GM12878 (cell line): Measurements from ENCODE around the gene DNAJC5. TPM values are rescaled to one million over a fixed set of nuclear protein-coding genes. Genes with fewer than 3 reads are reported as not detected.

Experiments used
- ATF7 ChIP-seq: fragments of 450-650 bp; IDR thresholded peaks from 2 replicates; pipeline ENCODE4 v1.6.1; 2016; ENCODE audit warnings: low read depth, mild to moderate bottlenecking
- BRCA1 ChIP-seq: IDR thresholded peaks from 2 replicates; pipeline ENCODE4 v1.6.1; 2011; ENCODE audit warnings: low read depth, low read length, improper control_type of control experiment
- CBFB ChIP-seq: IDR thresholded peaks from 2 replicates; pipeline ENCODE4 v1.6.1; 2016; ENCODE audit warnings: antibody characterized with exemption, low read depth
- CREM ChIP-seq: IDR thresholded peaks from 2 replicates; pipeline ENCODE4 v1.6.1; 2014; ENCODE audit warnings: antibody characterized with exemption, low read depth
- HDAC6 ChIP-seq: fragments of 200-600 bp; sonication (generic); IDR thresholded peaks from one replicate; pipeline ENCODE4 v1.8.0; 2017; ENCODE audit warnings: antibody characterized with exemption; ENCODE audit not compliant: unreplicated experiment
- KLF5 ChIP-seq: fragments of 450-650 bp; IDR thresholded peaks from 2 replicates; pipeline ENCODE4 v1.6.1; 2014; ENCODE audit warnings: mild to moderate bottlenecking; ENCODE audit not compliant: partially characterized antibody
- MEF2A ChIP-seq: IDR thresholded peaks from 2 replicates; pipeline ENCODE4 v1.6.1; 2011; ENCODE audit warnings: low read depth, mild to moderate bottlenecking, low read length, moderate library complexity; ENCODE audit not compliant: insufficient read depth
- NFXL1 ChIP-seq: fragments of 450-650 bp; IDR thresholded peaks from 2 replicates; pipeline ENCODE4 v1.6.1; 2017; ENCODE audit warnings: antibody characterized with exemption, mild to moderate bottlenecking, borderline replicate concordance
- POLR2A ChIP-seq: IDR thresholded peaks from 2 replicates; pipeline ENCODE4 v1.6.1; 2011; ENCODE audit warnings: low read depth, mild to moderate bottlenecking, low read length
- POLR2AphosphoS2 ChIP-seq: IDR thresholded peaks from 2 replicates; pipeline ENCODE4 v1.6.1; 2011; ENCODE audit warnings: low read depth, mild to moderate bottlenecking, low read length, improper control_type of control experiment, moderate library complexity
- RFX5 ChIP-seq: IDR thresholded peaks from 2 replicates; pipeline ENCODE4 v1.6.1; 2011; ENCODE audit warnings: low read depth, low read length, improper control_type of control experiment
- SIN3A ChIP-seq: IDR thresholded peaks from 2 replicates; pipeline ENCODE4 v1.6.1; 2012; ENCODE audit warnings: low read depth, low read length, improper control_type of control experiment
- SP1 ChIP-seq: IDR thresholded peaks from one replicate; pipeline ENCODE4 v1.6.1; 2011; ENCODE audit warnings: low read depth, low read length
- SPI1 ChIP-seq: IDR thresholded peaks from 2 replicates; pipeline ENCODE4 v1.6.1; 2011; ENCODE audit warnings: low read depth, mild to moderate bottlenecking, low read length, moderate library complexity, borderline replicate concordance; ENCODE audit not compliant: insufficient read depth
- SREBF2 ChIP-seq: IDR thresholded peaks from 2 replicates; pipeline ENCODE4 v1.6.1; 2012; ENCODE audit warnings: mild to moderate bottlenecking, low read length
- STAT1 ChIP-seq: fragments of 450-650 bp; conservative IDR thresholded peaks from 2 replicates; pipeline ENCODE4 v1.6.1; 2014; ENCODE audit warnings: antibody characterized with exemption, mild to moderate bottlenecking
- TARDBP ChIP-seq: IDR thresholded peaks from 2 replicates; pipeline ENCODE4 v1.6.1; 2016; ENCODE audit warnings: borderline replicate concordance
- YY1 ChIP-seq: IDR thresholded peaks from 2 replicates; pipeline ENCODE4 v1.6.1; 2011; ENCODE audit warnings: low read depth, mild to moderate bottlenecking, low read length
- ZNF24 ChIP-seq: fragments of 450-650 bp; IDR thresholded peaks from 2 replicates; pipeline ENCODE4 v1.6.1; 2017; ENCODE audit warnings: antibody characterized with exemption, mild to moderate bottlenecking
- polyA plus RNA-seq, 11 experiments: library from polyadenylated mRNA; depleted of rRNA in 4 of 11; unstranded in 6 of 11; stranded (reverse) in 5 of 11; fragments of >200 nt; fragmentation: Nextera tagmentation in 4 of 11; fragmentation: Illumina TruSeq in 1 of 11; extraction: Ambion mirVana in 4 of 11; extraction: Trizol in 1 of 11; gene quantifications; 1 replicate in 1 of 11; 2 replicates in 10 of 11; pipeline versions ENCODE4 v1.2.1 to v1.2.3, GENCODE V29; 2011 to 2016; ENCODE audit warnings: inconsistent platforms in 2 of 11, missing spikeins in 2 of 11, low read depth in 1 of 11
- total RNA-seq, 4 experiments: library from RNA; depleted of rRNA in 3 of 4; stranded (reverse); fragments of >200 nt in 3 of 4; fragmentation: Illumina TruSeq in 1 of 4; extraction: Trizol in 1 of 4; gene quantifications; 2 replicates each; pipeline versions ENCODE4 v1.2.1 to v1.2.3, GENCODE V29; 2013 to 2021
- TF ChIP-seq, protein P1 (sequence below): fragments of 450-650 bp; IDR thresholded peaks from 2 replicates; pipeline ENCODE4 v1.6.1; 2016; ENCODE audit warnings: mild to moderate bottlenecking
- TF ChIP-seq, protein P2 (sequence below): IDR thresholded peaks from 2 replicates; pipeline ENCODE4 v1.6.1; 2011; ENCODE audit warnings: borderline replicate concordance, low read depth, mild to moderate bottlenecking, moderate library complexity, mixed read lengths, low read length; ENCODE audit not compliant: insufficient read depth; ENCODE audit errors: extremely low read length
- TF ChIP-seq, protein P3 (sequence below): IDR thresholded peaks from 2 replicates; pipeline ENCODE4 v1.6.1; 2011; ENCODE audit warnings: low read depth, mild to moderate bottlenecking, low read length, moderate library complexity, borderline replicate concordance; ENCODE audit errors: extremely low read depth
- TF ChIP-seq, protein P4 (sequence below): fragments of 450-650 bp; IDR thresholded peaks from 2 replicates; pipeline ENCODE4 v1.6.1; 2017; ENCODE audit warnings: borderline replicate concordance
- TF ChIP-seq, protein P5 (sequence below): IDR thresholded peaks from 2 replicates; pipeline ENCODE4 v1.6.1; 2012; ENCODE audit warnings: low read depth, low read length, improper control_type of control experiment
- TF ChIP-seq, protein P6 (sequence below): fragments of 450-650 bp; IDR thresholded peaks from 2 replicates; pipeline ENCODE4 v1.6.1; 2017; ENCODE audit warnings: low read depth, mild to moderate bottlenecking, moderate library complexity

The DNAJC5 gene
- total and polyA plus RNA-seq, 10 of the 15 experiments (the other 5 are each of a cell fraction or from before 2014, with no cell fraction given): 0.69 to 36.8 (median 17.0) TPM

DNA sequence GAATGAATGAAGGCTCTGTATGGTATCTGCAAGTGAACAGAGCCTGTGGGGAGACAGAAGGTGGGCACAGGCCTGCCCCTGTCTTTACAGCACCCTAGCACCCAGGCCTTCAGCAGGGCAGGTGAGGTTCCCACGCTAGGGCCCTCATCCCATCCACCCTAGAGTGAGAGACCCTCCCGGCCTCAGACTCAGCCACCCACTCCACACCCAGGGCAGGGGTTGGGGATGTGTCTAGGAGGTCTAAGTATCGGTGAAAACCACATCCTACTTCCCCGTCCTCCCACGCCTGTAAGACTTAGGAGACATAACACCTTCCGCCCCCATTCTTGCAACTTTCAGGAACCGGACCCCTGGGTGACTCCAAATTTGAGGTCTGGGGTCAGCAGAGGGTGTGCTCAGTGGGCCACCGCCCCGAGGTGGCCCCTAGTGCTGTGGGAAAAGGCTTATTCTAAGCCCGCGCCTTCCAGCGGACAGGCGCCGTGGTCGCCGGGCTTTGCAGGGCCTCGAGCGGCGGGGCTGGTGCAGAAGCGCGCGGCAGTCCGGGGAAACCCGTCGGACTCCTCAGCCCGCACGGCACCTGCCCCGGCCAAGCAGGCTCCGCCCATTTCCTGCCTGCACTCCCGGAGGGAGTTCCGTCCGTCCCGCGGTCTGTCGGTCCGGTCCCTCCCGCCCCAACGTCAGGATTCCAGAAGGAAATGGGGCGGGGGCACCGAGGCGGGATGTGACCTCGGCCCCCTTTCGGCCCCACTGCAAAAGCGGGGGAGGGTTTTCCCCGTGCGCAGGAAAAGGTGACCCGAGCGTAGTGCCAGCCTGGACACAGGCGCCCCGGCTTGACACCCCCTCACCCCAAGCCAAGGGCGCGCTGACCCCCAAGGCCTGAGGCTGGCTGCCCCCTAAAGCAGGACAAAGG is 83.6 kb downstream of the DNAJC5 start (continued):
- TF ChIP-seq, protein P1, sequence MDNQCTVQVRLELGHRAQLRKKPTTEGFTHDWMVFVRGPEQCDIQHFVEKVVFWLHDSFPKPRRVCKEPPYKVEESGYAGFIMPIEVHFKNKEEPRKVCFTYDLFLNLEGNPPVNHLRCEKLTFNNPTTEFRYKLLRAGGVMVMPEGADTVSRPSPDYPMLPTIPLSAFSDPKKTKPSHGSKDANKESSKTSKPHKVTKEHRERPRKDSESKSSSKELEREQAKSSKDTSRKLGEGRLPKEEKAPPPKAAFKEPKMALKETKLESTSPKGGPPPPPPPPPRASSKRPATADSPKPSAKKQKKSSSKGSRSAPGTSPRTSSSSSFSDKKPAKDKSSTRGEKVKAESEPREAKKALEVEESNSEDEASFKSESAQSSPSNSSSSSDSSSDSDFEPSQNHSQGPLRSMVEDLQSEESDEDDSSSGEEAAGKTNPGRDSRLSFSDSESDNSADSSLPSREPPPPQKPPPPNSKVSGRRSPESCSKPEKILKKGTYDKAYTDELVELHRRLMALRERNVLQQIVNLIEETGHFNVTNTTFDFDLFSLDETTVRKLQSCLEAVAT: peak; percentile 86
- TF ChIP-seq TARDBP: no peak
- peak; percentile 74 for TF ChIP-seq POLR2A
- TF ChIP-seq HDAC6: no peak
- TF ChIP-seq MEF2A: 0 out of 2 replicates have a peak, but pooled peaks have one; percentile 42
- TF ChIP-seq ZNF24: 0 out of 2 replicates have a peak, but pooled peaks have one; percentile 24
- no peak for TF ChIP-seq RFX5
- TF ChIP-seq SP1: peak; percentile 33
- TF ChIP-seq, protein P2, sequence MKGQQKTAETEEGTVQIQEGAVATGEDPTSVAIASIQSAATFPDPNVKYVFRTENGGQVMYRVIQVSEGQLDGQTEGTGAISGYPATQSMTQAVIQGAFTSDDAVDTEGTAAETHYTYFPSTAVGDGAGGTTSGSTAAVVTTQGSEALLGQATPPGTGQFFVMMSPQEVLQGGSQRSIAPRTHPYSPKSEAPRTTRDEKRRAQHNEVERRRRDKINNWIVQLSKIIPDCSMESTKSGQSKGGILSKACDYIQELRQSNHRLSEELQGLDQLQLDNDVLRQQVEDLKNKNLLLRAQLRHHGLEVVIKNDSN: no peak
- TF ChIP-seq, protein P3, sequence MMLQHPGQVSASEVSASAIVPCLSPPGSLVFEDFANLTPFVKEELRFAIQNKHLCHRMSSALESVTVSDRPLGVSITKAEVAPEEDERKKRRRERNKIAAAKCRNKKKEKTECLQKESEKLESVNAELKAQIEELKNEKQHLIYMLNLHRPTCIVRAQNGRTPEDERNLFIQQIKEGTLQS: no peak
- TF ChIP-seq, protein P4, sequence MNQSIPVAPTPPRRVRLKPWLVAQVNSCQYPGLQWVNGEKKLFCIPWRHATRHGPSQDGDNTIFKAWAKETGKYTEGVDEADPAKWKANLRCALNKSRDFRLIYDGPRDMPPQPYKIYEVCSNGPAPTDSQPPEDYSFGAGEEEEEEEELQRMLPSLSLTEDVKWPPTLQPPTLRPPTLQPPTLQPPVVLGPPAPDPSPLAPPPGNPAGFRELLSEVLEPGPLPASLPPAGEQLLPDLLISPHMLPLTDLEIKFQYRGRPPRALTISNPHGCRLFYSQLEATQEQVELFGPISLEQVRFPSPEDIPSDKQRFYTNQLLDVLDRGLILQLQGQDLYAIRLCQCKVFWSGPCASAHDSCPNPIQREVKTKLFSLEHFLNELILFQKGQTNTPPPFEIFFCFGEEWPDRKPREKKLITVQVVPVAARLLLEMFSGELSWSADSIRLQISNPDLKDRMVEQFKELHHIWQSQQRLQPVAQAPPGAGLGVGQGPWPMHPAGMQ: no peak
- TF ChIP-seq BRCA1: no peak
- TF ChIP-seq NFXL1: no peak
- TF ChIP-seq KLF5: peak; percentile 13
- TF ChIP-seq STAT1: no peak
- peak; percentile 2; the same call in 1 of the 2 replicates for TF ChIP-seq SPI1
- TF ChIP-seq, protein P5, sequence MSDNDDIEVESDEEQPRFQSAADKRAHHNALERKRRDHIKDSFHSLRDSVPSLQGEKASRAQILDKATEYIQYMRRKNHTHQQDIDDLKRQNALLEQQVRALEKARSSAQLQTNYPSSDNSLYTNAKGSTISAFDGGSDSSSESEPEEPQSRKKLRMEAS: no peak
- peak; percentile 47; the same call in 1 of the 2 replicates for TF ChIP-seq SIN3A
- no peak for TF ChIP-seq SREBF2
- TF ChIP-seq POLR2AphosphoS2: no peak
- peak; percentile 76 for TF ChIP-seq ATF7
- TF ChIP-seq YY1: no peak
- peak; percentile 71; the same call in 1 of the 2 replicates for TF ChIP-seq CBFB
- TF ChIP-seq, protein P6, sequence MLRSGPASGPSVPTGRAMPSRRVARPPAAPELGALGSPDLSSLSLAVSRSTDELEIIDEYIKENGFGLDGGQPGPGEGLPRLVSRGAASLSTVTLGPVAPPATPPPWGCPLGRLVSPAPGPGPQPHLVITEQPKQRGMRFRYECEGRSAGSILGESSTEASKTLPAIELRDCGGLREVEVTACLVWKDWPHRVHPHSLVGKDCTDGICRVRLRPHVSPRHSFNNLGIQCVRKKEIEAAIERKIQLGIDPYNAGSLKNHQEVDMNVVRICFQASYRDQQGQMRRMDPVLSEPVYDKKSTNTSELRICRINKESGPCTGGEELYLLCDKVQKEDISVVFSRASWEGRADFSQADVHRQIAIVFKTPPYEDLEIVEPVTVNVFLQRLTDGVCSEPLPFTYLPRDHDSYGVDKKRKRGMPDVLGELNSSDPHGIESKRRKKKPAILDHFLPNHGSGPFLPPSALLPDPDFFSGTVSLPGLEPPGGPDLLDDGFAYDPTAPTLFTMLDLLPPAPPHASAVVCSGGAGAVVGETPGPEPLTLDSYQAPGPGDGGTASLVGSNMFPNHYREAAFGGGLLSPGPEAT: peak; percentile 84
- peak; percentile 61 for TF ChIP-seq CREM
